GM19455 (cell line): ENCODE results near the gene OLFM2.
"Not testable (repeated sequence)": the region's sequence is repeated elsewhere in the genome, so short reads cannot be mapped to it uniquely, and the experiment has no call there.

Source experiments
- ATAC-seq: cut with Tn5 transposase; IDR thresholded peaks from one replicate; pipeline ENCODE4 v1.9.1; 2021; ENCODE audit not compliant: unreplicated experiment

The OLFM2 gene

DNA sequence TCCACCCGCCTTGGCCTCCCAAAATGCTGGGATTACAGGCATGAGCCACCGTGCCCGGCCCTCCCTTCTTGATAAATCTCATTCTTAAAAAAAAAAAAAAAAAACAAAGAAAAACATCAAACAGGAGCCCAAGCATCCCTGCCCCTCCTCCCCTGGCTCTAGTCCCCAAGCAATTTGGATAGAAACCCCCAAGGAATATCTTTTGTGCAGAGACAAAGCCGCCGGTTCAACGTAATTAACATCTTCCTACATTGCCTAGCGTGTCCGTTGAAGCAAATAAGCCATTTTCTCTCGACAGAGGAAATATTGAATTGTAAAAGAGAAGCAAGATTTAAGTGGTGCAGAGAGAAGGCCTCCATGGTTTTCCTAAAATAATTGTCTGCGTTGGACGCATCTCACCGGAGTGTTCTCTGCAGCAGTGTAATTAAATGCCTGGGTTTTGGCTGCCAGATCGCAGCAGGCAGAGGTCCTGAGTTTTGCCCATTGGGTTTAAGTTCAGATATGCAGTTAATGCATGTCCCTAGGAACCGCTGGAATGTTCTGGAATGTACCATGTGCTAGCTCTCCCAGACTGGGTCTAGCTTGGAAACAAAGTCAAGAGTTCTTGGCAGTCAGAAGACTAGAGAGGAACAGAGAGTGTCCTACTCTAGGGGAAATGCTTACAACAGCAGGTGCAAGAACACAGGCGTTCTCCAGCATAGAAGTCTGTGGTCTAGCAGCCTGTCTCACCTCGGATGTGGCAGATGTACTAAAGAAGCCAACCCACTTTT, 70.4 kb downstream of the OLFM2 start:
- ATAC-seq: no peak

DNA sequence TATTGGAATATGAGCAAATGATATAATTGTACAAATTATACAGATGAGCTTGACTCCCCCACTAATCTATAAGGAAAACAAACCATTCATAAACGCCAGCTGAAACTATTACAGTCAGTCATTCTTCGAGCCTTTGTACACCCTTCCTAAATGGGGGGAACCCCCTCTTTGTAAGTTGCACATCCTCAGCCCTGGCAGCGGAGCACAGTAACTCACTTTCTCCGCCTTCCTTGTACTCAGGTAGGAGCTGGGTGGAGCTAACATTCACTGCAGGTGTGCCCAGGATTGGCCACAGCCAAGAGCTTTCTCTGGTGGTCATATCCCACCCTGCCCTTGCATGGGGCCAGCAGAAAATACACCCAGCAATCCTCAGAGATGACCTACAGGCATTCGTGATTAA, 72.6 kb downstream of the OLFM2 start:
- ATAC-seq: no peak

DNA sequence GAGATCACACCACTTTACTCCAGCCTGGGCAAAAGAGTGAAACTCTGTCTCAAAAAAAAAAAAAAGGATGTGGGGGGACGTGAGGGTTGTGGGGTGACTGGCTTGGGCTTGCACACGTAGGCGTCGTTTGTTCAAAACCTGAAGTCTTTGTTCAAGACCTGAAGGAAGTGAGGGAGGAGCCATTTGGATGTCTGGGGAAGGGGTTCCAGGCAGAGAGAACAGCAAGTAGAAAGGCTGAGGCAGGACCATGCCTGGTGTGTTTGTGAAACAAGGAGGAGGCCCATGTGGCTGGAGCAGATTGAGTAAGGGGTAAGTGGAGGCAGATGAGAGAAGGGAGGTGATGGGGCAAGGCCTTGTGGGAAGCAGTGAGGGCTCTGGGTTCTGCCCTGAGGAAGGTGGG, 73.4 kb downstream of the OLFM2 start:
- no peak for ATAC-seq

GRCh38 chr19:9861503-9861902, 74.8 kb downstream of the OLFM2 start:
- ATAC-seq: no peak

DNA sequence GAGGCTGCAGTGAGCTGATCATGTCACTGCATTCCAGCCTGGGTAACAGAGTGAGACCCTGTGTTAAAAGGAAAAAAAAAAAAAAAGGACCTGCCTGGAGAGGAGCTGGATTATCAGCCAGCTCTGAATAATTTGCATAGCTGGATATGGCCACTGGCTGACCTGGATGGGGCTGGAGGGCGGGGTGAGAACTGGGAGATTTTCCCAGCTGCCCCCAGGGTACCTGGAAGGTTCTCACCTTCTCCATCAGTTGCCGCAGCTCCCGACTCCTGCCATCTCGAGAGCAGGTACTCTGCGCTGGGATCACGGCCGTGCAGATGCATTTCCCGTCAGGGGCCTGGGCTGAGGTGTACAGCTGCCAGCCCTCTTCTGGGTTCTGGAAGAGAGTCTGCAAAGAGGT, 75.9 kb downstream of the OLFM2 start:
- ATAC-seq: no peak

DNA sequence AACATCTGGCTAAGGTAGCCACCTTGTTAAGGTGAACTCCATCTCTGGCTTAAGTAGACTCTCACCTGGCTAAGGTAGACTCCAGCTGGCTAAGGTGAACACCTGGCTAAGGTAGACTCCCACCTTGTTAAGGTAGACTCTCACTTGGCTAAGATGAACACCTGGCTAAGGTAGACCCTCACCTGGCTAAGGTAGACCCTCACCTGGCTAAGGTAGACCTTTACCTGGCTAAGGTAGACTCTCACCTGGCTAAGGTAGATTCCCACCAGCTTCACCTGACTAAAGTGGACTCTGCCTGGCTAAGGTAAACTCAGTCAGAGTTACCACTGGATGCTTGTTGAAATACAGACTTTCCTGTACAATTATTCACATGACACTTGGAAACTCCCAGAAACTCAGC, 77.5 kb downstream of the OLFM2 start:
- no peak for ATAC-seq

DNA sequence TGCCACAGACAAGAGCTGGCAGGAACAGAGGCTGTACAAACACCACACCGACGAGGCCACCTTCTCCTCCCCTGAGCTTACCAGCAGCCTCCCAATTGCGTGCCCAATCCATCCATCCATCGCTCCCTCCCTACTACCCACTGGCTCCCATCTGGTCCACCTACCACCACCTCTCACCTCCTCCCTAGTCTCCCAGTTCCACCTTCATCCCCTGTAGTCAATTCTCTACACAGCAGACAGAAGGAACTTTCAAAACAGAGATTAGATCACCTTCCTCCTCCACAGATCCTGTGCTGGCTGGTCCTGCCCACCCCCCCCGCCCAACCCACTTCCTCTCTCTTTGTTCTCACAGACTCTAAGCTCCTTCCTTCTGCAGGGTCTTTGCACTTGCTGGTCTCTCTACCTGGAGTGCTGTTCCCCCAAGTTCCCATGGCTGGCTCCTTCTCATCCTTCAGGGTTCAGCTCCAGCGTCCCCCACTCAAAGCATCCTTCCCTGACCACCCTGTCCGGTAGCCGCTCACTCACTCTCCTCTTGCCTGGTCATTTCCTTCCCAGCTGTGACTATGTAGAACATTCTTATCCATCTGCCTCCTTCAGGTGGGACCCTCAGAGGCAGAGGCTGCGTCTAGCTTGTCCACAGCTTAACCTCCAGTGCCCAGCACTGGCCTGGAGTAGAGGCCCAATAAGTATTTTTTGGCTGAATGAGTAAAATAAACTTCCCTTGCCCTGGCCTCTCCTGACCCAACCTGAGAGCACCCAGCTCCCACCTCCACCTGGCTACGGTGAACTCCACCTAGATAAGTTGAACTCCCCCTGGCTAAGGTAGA, 78.2 kb downstream of the OLFM2 start:
- ATAC-seq: no peak

GRCh38 chr19:9857076-9857721, 79.1 kb downstream of the OLFM2 start:
- ATAC-seq: no peak

GRCh38 chr19:9856609-9857008, 79.7 kb downstream of the OLFM2 start:
- no peak for ATAC-seq

- no peak for ATAC-seq
These were observed 82.0 kb downstream of the OLFM2 start for GRCh38 chr19:9854282-9854846.

- no peak for ATAC-seq
These were observed 85.9 kb downstream of the OLFM2 start for GRCh38 chr19:9850235-9850959.

DNA sequence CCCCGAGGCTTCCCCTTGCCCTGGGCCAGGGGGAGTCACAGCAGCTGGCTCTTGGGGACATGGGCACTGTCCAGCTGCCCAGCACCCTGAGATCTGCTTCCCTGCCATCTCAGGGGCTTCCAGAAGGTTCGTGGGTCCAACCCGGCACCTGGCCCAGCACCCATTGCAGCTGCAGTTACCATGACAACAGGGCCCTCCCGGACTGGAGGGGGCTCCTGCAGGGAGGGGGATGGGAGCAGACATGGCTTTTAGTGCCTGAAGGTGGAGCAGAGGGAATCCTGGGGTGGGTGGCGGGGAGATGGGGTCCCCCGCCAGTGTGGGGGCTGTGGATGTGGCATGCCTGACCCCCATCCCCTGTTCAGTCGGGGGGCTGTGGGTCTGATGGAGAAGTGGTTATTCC, 86.5 kb downstream of the OLFM2 start:
- ATAC-seq: no peak

- ATAC-seq: no peak
These were observed 87.6 kb downstream of the OLFM2 start for GRCh38 chr19:9848762-9849161.

GRCh38 chr19:9848060-9848459, 88.3 kb downstream of the OLFM2 start:
- no peak for ATAC-seq

DNA sequence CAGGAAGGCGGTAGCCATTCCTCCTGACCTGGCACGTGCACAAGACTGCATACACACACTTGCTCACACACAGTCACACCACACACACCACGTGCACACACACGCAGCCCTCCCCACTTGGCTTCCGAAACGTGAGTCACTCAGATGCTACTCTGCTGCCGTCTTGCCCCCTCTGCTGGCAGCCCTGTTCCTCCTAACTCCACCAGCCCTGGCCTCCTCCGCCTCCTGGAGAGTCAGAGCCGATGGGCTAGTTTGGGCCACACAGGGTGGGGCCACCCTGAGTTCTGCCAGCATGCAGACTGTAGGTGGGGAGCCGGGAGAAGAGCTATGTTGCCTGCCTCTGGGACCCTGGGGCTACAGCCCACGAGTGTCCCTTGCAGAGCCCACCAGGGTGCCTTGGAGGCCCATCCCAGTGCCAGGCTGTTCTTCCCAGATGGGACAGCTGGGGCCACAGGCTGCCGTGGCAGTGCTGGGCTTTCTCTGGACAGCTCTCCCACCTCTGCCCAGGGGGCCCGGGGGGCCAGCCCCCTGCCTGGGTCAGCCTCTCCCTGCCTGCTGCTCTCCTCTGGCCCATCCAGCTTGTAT, 89.1 kb downstream of the OLFM2 start:
- no peak for ATAC-seq

GRCh38 chr19:9843626-9844273, 92.6 kb downstream of the OLFM2 start:
- not testable (repeated sequence) for ATAC-seq

DNA sequence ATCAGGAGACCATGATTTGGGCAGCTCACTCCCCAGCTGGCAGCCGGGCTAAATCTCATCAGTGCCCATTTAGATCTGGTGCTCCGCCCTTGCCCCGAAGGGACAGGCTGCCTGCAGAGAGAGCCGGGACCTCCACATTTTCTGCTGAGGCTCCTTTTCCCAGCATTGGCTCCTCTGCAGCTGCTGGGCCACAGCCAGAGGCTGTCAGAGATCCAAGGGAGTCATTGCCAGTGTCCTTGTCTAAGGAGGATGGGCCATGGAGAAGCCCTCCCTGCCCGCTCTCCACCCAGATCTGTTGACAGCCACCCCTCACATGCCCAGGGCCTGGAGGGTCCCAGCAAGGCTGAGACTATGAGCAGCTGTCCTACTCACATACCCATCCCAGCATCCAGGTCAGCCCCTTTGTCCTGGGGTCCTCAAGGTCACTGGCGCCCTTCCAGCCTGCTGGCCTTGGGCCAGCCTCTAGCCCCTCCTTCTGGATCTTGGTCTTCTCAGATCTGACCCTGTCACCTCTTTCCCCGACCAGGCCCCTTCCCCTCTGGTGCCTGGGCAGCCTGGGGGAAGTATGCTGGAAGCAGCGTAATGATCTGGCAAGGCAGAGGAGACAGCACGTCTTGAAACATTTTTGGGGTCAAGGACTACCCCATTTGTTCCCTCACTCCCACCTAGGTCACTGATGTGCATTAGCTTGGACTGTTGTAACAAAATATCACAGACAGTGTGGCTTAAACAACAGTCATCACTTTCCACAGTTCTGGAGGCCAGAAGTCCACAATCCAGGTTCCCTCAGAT, 93.3 kb downstream of the OLFM2 start:
- ATAC-seq: no peak

- ATAC-seq: no peak
These were observed 96.9 kb downstream of the OLFM2 start for GRCh38 chr19:9839415-9839814.

DNA sequence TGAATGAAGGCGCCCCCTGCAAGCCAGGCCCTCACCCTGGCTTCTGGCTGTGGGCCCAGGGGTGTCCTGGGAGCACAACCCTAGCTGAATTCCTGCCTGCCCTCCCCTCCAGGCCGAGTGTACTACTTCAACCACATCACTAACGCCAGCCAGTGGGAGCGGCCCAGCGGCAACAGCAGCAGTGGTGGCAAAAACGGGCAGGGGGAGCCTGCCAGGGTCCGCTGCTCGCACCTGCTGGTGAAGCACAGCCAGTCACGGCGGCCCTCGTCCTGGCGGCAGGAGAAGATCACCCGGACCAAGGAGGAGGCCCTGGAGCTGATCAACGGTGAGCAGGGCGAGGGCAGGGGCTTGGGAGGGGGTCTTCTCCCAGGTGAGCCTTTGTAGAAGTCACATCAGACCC, 98.0 kb downstream of the OLFM2 start:
- no peak for ATAC-seq
